Measurements from ENCODE around the gene RND3.

DNA sequence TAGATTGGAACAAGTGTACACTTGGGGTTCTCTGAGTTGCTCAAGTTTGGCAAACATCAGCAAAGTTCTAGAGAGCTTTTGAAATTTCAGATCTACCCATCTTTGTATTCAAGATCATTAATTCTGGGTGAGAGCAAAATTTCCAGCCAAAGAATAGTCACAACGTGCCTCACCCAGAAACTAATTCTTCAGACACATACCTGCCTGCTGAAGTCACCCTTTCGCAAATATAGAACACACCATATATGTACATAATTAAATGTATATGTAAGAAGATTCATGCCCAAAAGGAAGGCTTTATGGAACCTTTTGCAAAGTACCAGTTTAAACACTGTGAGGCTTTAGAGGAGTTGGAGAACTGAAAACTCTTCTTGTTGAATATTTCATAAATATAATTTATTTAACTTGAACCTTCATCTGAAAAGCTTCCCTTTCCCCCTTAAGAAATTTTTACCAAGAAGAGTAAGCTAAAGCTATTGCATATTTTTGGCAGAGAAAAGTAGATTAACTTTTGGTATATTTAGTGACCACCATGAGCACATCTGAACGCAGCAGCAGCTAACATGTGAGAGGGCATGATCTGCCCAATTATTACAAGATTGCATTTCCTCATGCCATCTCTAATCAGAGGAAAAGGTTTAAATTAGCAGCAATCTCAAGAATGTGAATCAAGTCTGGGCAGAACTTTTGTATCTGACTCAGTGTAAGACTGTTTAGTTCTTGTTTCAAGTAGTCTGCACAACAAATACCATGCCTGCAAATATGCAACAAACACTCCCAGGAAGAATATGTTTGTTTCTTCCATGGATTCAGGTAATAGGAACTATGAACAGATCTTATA, 8.2 kb downstream of the RND3 start:
- no peak for TF ChIP-seq EZH2 (IDR thresholded peaks at IDR 0.05; ENCODE audit: borderline replicate concordance, low read length)
- TF ChIP-seq, protein P1, sequence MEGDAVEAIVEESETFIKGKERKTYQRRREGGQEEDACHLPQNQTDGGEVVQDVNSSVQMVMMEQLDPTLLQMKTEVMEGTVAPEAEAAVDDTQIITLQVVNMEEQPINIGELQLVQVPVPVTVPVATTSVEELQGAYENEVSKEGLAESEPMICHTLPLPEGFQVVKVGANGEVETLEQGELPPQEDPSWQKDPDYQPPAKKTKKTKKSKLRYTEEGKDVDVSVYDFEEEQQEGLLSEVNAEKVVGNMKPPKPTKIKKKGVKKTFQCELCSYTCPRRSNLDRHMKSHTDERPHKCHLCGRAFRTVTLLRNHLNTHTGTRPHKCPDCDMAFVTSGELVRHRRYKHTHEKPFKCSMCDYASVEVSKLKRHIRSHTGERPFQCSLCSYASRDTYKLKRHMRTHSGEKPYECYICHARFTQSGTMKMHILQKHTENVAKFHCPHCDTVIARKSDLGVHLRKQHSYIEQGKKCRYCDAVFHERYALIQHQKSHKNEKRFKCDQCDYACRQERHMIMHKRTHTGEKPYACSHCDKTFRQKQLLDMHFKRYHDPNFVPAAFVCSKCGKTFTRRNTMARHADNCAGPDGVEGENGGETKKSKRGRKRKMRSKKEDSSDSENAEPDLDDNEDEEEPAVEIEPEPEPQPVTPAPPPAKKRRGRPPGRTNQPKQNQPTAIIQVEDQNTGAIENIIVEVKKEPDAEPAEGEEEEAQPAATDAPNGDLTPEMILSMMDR (conservative IDR thresholded peaks at IDR 0.05 in 1 of 2, IDR thresholded peaks at IDR 0.05 in 1 of 2; ENCODE audit: extremely low read depth in 1 of 2, insufficient read depth in 1 of 2, low read depth in 1 of 2, low read length in 2 of 2): no peak
